ENCODE data around the gene COMP. TPM values are rescaled to one million over a fixed set of nuclear protein-coding genes. Genes with fewer than 3 reads are reported as not detected.
A peak's percentile ranks its signal among the peaks of the same experiment; 100 is the strongest.
"Not testable (repeated sequence)": the region's sequence is repeated elsewhere in the genome, so short reads cannot be mapped to it uniquely, and the experiment has no call there.

Gene COMP
- total RNA-seq, 1 donor from 2014 or later: not detected

GRCh38 chr19:18830488-18830887 lies 39.4 kb upstream of the COMP start:
- H3K27me3 Mint-ChIP-seq (ENCODE audit: unreplicated experiment): peaks cover 2% of the 10 kb centered on the region
- H3K27ac Mint-ChIP-seq (ENCODE audit: unreplicated experiment): no peak overlapping the region
- TF ChIP-seq CTCF (IDR thresholded peaks at IDR 0.05; ENCODE audit: unreplicated experiment): no peak
- H3K4me3 Mint-ChIP-seq (ENCODE audit: unreplicated experiment): peak overlapping the region; percentile 47
- H3K9me3 Mint-ChIP-seq (ENCODE audit: unreplicated experiment): no peaks in the 10 kb centered on the region
- H3K4me1 Mint-ChIP-seq (ENCODE audit: unreplicated experiment): peaks cover 22% of the 10 kb centered on the region
- DNase-seq (ENCODE audit: low spot score): no peak
- peaks cover 13% of the 10 kb centered on the region for H3K36me3 Mint-ChIP-seq (ENCODE audit: low read depth, unreplicated experiment)

DNA sequence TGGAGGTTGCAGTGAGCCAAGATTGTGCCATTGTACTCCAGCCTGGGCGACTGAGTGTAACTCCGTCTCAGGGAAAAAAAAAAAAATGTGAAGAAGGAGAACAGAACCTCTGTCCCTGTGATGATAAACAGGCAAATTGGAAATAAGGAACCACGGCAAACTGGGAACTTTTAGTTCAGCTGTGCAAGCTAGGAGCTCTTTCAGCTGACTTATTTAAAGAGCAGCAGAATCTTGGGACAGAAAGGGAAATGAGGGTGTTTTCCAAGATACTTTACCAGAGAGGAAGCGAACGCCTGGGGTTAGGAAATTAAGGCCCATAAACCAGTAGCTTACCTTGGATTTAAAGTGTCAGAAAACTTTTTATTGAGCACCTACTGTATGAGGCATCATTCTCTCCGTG lies 37.7 kb upstream of the COMP start:
- H3K27ac Mint-ChIP-seq (ENCODE audit: unreplicated experiment): no peak overlapping the region
- no peak for DNase-seq (ENCODE audit: low spot score)
- no peak for TF ChIP-seq CTCF (IDR thresholded peaks at IDR 0.05; ENCODE audit: unreplicated experiment)
- peaks cover 5% of the 10 kb centered on the region for H3K36me3 Mint-ChIP-seq (ENCODE audit: low read depth, unreplicated experiment)
- H3K4me1 Mint-ChIP-seq (ENCODE audit: unreplicated experiment): peaks cover 12% of the 10 kb centered on the region
- H3K4me3 Mint-ChIP-seq (ENCODE audit: unreplicated experiment): no peak overlapping the region
- peaks cover 2% of the 10 kb centered on the region for H3K27me3 Mint-ChIP-seq (ENCODE audit: unreplicated experiment)
- H3K9me3 Mint-ChIP-seq (ENCODE audit: unreplicated experiment): no peaks in the 10 kb centered on the region

DNA sequence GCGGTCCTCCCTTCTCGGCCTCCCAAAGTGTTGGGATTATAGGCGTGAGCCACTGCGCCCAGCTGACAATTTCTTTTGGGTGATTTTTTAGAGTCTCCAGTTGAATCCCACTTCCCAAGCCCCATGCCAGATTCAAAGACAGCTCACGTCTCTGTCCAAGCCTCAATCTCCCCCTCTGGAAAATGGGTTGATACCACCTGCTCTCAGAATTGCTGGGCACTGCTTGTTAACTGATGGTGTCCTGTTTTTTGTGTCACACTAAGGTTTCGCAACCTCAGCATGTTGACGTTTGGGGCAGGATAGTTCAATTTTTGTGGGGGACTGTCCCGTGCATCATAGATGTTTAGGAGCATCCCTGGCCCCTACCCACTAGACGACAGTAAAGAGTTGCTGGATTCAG lies 26.5 kb upstream of the COMP start:
- Mint-ChIP-seq H3K4me1 (ENCODE audit: unreplicated experiment) (no peaks in the 10 kb centered on the region), H3K27ac (ENCODE audit: unreplicated experiment) (no peak overlapping the region), H3K9me3 (ENCODE audit: unreplicated experiment) (no peaks in the 10 kb centered on the region), H3K36me3 (ENCODE audit: low read depth, unreplicated experiment) (no peaks in the 10 kb centered on the region), H3K4me3 (ENCODE audit: unreplicated experiment) (no peak overlapping the region), H3K27me3 (ENCODE audit: unreplicated experiment) (peaks cover 3% of the 10 kb centered on the region)
- no peak for DNase-seq (ENCODE audit: low spot score)
- no peak for TF ChIP-seq CTCF (IDR thresholded peaks at IDR 0.05; ENCODE audit: unreplicated experiment)

GRCh38 chr19:18816645-18817044 lies 25.5 kb upstream of the COMP start:
- not testable (repeated sequence) for DNase-seq (ENCODE audit: low spot score); H3K36me3 Mint-ChIP-seq (ENCODE audit: low read depth, unreplicated experiment); H3K4me1 Mint-ChIP-seq (ENCODE audit: unreplicated experiment); H3K9me3 Mint-ChIP-seq (ENCODE audit: unreplicated experiment); H3K27ac Mint-ChIP-seq (ENCODE audit: unreplicated experiment); H3K27me3 Mint-ChIP-seq (ENCODE audit: unreplicated experiment); H3K4me3 Mint-ChIP-seq (ENCODE audit: unreplicated experiment)

- peaks cover 5% of the 10 kb centered on the region for H3K27me3 Mint-ChIP-seq (ENCODE audit: unreplicated experiment)
- no peaks in the 10 kb centered on the region for H3K4me1 Mint-ChIP-seq (ENCODE audit: unreplicated experiment)
- no peak for TF ChIP-seq CTCF (IDR thresholded peaks at IDR 0.05; ENCODE audit: unreplicated experiment)
- H3K4me3 Mint-ChIP-seq (ENCODE audit: unreplicated experiment): no peak overlapping the region
- no peak overlapping the region for H3K27ac Mint-ChIP-seq (ENCODE audit: unreplicated experiment)
- no peaks in the 10 kb centered on the region for H3K36me3 Mint-ChIP-seq (ENCODE audit: low read depth, unreplicated experiment)
- H3K9me3 Mint-ChIP-seq (ENCODE audit: unreplicated experiment): no peaks in the 10 kb centered on the region
- no peak for DNase-seq (ENCODE audit: low spot score)
Measured at GRCh38 chr19:18815673-18816072, 24.6 kb upstream of the COMP start.

GRCh38 chr19:18814063-18814462 lies 23.0 kb upstream of the COMP start:
- TF ChIP-seq CTCF (IDR thresholded peaks at IDR 0.05; ENCODE audit: unreplicated experiment): no peak
- no peak overlapping the region for H3K27ac Mint-ChIP-seq (ENCODE audit: unreplicated experiment)
- H3K4me3 Mint-ChIP-seq (ENCODE audit: unreplicated experiment): no peak overlapping the region
- DNase-seq (ENCODE audit: low spot score): no peak
- H3K27me3 Mint-ChIP-seq (ENCODE audit: unreplicated experiment): peaks cover 8% of the 10 kb centered on the region
- H3K36me3 Mint-ChIP-seq (ENCODE audit: low read depth, unreplicated experiment): no peaks in the 10 kb centered on the region
- H3K4me1 Mint-ChIP-seq (ENCODE audit: unreplicated experiment): no peaks in the 10 kb centered on the region
- H3K9me3 Mint-ChIP-seq (ENCODE audit: unreplicated experiment): no peaks in the 10 kb centered on the region

DNA sequence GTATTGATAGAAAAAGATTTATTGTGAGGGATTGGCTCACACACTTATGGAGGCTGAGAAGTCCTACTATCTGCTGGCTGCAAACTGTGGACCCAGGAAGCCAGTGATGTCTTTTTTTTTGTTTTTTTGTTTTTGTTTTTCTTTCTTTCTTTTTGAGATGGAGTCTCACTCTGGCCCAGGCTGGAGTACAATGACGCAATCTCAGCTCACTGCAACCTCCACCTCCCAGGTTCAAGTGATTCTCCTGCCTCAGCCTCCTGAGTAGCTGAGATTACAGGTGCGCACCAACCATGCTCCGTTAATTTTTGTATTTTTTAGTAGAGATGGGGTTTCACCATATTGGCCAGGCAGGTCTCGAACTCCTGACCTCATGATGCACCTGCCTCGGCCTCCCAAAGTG lies 20.5 kb upstream of the COMP start:
- not testable (repeated sequence) for H3K27ac Mint-ChIP-seq (ENCODE audit: unreplicated experiment); DNase-seq (ENCODE audit: low spot score); H3K4me3 Mint-ChIP-seq (ENCODE audit: unreplicated experiment); H3K9me3 Mint-ChIP-seq (ENCODE audit: unreplicated experiment); H3K36me3 Mint-ChIP-seq (ENCODE audit: low read depth, unreplicated experiment); H3K4me1 Mint-ChIP-seq (ENCODE audit: unreplicated experiment)
- peaks cover 11% of the 10 kb centered on the region for H3K27me3 Mint-ChIP-seq (ENCODE audit: unreplicated experiment)
